Measurements from ENCODE around the gene TRMT1. TPM values are rescaled to one million over a fixed set of nuclear protein-coding genes. Genes with fewer than 3 reads are reported as not detected.
A peak's percentile ranks its signal among the peaks of the same experiment; 100 is the strongest.

Gene TRMT1
- total RNA-seq, 1 experiment from 2014 or later = 106 TPM

DNA sequence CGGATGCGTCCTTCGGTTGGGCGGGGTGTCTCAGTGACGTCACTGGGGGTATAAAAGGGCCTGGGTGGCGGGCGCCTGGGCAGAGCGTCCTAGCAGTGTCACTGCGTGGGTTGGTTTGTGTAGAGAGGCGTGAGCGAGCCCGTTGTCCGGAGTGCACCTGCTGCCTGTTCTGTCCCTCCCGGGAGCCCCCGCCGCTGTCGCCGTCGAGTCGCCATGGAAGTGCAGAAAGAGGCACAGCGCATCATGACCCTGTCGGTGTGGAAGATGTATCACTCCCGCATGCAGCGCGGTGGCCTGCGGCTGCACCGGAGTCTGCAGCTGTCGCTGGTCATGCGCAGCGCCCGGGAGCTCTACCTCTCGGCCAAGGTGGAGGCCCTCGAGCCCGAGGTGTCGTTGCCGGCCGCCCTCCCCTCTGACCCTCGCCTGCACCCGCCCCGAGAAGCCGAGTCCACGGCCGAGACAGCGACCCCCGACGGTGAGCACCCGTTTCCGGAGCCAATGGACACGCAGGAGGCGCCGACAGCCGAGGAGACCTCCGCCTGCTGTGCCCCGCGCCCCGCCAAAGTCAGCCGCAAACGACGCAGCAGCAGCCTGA lies 36.5 kb upstream of the TRMT1 start (continued):
- TF ChIP-seq, protein P1, sequence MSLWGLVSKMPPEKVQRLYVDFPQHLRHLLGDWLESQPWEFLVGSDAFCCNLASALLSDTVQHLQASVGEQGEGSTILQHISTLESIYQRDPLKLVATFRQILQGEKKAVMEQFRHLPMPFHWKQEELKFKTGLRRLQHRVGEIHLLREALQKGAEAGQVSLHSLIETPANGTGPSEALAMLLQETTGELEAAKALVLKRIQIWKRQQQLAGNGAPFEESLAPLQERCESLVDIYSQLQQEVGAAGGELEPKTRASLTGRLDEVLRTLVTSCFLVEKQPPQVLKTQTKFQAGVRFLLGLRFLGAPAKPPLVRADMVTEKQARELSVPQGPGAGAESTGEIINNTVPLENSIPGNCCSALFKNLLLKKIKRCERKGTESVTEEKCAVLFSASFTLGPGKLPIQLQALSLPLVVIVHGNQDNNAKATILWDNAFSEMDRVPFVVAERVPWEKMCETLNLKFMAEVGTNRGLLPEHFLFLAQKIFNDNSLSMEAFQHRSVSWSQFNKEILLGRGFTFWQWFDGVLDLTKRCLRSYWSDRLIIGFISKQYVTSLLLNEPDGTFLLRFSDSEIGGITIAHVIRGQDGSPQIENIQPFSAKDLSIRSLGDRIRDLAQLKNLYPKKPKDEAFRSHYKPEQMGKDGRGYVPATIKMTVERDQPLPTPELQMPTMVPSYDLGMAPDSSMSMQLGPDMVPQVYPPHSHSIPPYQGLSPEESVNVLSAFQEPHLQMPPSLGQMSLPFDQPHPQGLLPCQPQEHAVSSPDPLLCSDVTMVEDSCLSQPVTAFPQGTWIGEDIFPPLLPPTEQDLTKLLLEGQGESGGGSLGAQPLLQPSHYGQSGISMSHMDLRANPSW (CRISPR knock-in tag; conservative IDR thresholded peaks at IDR 0.05; ENCODE audit: low read depth) = no peak
- TF ChIP-seq GTF2I (CRISPR knock-in tag; conservative IDR thresholded peaks at IDR 0.05) (no peak), IRF2 (CRISPR knock-in tag; IDR thresholded peaks at IDR 0.05; ENCODE audit: borderline replicate concordance, low read depth) (0 out of 2 replicates have a peak, but pooled peaks have one; percentile 40), TP53 (CRISPR knock-in tag; IDR thresholded peaks at IDR 0.05) (no peak), ZNF219 (CRISPR knock-in tag; IDR thresholded peaks at IDR 0.05; ENCODE audit: borderline replicate concordance) (peak; percentile 95; the same call in 1 of the 2 replicates), NR3C1 (CRISPR knock-in tag; conservative IDR thresholded peaks at IDR 0.05; ENCODE audit: low read depth) (no peak), FOXK1 (CRISPR knock-in tag; IDR thresholded peaks at IDR 0.05) (peak; percentile 91), NFATC4 (CRISPR knock-in tag; IDR thresholded peaks at IDR 0.05) (peak; percentile 76), ATF1 (CRISPR knock-in tag; IDR thresholded peaks at IDR 0.05) (0 out of 2 replicates have a peak, but pooled peaks have one; percentile 80), ZNF423 (CRISPR knock-in tag; IDR thresholded peaks at IDR 0.05) (no peak), KAT7 (CRISPR knock-in tag; IDR thresholded peaks at IDR 0.05; ENCODE audit: borderline replicate concordance) (no peak; the same call in none of the 2 replicates), GABPB1 (CRISPR knock-in tag; IDR thresholded peaks at IDR 0.05) (no peak), EMX1 (CRISPR knock-in tag; IDR thresholded peaks at IDR 0.05) (0 out of 2 replicates have a peak, but pooled peaks have one; percentile 39), CREM (CRISPR knock-in tag; IDR thresholded peaks at IDR 0.05) (peak; percentile 86)
- TF ChIP-seq, protein P2, sequence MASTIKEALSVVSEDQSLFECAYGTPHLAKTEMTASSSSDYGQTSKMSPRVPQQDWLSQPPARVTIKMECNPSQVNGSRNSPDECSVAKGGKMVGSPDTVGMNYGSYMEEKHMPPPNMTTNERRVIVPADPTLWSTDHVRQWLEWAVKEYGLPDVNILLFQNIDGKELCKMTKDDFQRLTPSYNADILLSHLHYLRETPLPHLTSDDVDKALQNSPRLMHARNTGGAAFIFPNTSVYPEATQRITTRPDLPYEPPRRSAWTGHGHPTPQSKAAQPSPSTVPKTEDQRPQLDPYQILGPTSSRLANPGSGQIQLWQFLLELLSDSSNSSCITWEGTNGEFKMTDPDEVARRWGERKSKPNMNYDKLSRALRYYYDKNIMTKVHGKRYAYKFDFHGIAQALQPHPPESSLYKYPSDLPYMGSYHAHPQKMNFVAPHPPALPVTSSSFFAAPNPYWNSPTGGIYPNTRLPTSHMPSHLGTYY (CRISPR knock-in tag; IDR thresholded peaks at IDR 0.05) = no peak
- TF ChIP-seq, protein P3, sequence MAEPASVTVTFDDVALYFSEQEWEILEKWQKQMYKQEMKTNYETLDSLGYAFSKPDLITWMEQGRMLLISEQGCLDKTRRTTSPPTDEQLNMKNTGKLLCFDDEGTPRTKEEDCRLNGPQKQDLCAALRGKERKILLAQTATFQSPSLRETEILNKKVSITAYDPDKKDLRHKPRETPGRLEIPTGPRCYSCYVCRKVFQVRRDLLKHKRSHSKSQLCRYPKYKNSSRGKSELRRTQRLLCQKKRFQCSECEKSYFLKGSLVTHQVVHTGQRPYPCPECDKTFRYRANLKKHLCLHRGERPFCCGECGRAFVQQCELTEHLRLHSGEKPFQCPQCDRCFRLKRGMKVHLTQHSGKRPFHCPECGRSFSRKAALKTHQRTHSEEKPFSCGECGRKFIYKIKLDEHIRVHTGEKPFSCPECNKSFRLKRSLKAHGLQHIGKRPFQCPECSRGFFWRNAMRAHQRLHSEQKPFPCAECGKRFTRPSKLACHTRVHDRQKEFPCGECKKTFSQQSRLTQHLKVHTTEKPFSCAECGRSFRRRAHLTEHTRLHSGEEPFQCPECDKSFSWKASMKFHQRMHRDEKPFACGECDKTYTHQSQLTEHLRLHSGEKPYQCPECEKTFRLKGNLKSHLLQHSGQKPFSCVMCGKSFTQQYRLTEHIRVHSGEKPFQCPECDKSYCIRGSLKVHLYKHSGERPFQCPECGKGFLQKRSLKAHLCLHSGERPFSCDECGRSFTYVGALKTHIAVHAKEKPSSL (CRISPR knock-in tag; conservative IDR thresholded peaks at IDR 0.05) = no peak
- TF ChIP-seq, protein P4, sequence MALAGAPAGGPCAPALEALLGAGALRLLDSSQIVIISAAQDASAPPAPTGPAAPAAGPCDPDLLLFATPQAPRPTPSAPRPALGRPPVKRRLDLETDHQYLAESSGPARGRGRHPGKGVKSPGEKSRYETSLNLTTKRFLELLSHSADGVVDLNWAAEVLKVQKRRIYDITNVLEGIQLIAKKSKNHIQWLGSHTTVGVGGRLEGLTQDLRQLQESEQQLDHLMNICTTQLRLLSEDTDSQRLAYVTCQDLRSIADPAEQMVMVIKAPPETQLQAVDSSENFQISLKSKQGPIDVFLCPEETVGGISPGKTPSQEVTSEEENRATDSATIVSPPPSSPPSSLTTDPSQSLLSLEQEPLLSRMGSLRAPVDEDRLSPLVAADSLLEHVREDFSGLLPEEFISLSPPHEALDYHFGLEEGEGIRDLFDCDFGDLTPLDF (CRISPR knock-in tag; IDR thresholded peaks at IDR 0.05) = no peak
- TF ChIP-seq, protein P5, sequence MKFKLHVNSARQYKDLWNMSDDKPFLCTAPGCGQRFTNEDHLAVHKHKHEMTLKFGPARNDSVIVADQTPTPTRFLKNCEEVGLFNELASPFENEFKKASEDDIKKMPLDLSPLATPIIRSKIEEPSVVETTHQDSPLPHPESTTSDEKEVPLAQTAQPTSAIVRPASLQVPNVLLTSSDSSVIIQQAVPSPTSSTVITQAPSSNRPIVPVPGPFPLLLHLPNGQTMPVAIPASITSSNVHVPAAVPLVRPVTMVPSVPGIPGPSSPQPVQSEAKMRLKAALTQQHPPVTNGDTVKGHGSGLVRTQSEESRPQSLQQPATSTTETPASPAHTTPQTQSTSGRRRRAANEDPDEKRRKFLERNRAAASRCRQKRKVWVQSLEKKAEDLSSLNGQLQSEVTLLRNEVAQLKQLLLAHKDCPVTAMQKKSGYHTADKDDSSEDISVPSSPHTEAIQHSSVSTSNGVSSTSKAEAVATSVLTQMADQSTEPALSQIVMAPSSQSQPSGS (CRISPR knock-in tag; IDR thresholded peaks at IDR 0.05; ENCODE audit: borderline replicate concordance, low read depth) = peak; percentile 36; the same call in 1 of the 2 replicates
- TF ChIP-seq, protein P6, sequence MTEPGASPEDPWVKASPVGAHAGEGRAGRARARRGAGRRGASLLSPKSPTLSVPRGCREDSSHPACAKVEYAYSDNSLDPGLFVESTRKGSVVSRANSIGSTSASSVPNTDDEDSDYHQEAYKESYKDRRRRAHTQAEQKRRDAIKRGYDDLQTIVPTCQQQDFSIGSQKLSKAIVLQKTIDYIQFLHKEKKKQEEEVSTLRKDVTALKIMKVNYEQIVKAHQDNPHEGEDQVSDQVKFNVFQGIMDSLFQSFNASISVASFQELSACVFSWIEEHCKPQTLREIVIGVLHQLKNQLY (CRISPR knock-in tag; IDR thresholded peaks at IDR 0.05) = peak; percentile 81; the same call in 1 of the 2 replicates
- TF ChIP-seq, protein P7, sequence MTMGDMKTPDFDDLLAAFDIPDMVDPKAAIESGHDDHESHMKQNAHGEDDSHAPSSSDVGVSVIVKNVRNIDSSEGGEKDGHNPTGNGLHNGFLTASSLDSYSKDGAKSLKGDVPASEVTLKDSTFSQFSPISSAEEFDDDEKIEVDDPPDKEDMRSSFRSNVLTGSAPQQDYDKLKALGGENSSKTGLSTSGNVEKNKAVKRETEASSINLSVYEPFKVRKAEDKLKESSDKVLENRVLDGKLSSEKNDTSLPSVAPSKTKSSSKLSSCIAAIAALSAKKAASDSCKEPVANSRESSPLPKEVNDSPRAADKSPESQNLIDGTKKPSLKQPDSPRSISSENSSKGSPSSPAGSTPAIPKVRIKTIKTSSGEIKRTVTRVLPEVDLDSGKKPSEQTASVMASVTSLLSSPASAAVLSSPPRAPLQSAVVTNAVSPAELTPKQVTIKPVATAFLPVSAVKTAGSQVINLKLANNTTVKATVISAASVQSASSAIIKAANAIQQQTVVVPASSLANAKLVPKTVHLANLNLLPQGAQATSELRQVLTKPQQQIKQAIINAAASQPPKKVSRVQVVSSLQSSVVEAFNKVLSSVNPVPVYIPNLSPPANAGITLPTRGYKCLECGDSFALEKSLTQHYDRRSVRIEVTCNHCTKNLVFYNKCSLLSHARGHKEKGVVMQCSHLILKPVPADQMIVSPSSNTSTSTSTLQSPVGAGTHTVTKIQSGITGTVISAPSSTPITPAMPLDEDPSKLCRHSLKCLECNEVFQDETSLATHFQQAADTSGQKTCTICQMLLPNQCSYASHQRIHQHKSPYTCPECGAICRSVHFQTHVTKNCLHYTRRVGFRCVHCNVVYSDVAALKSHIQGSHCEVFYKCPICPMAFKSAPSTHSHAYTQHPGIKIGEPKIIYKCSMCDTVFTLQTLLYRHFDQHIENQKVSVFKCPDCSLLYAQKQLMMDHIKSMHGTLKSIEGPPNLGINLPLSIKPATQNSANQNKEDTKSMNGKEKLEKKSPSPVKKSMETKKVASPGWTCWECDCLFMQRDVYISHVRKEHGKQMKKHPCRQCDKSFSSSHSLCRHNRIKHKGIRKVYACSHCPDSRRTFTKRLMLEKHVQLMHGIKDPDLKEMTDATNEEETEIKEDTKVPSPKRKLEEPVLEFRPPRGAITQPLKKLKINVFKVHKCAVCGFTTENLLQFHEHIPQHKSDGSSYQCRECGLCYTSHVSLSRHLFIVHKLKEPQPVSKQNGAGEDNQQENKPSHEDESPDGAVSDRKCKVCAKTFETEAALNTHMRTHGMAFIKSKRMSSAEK (CRISPR knock-in tag; IDR thresholded peaks at IDR 0.05; ENCODE audit: borderline replicate concordance) = no peak
- TF ChIP-seq, protein P8, sequence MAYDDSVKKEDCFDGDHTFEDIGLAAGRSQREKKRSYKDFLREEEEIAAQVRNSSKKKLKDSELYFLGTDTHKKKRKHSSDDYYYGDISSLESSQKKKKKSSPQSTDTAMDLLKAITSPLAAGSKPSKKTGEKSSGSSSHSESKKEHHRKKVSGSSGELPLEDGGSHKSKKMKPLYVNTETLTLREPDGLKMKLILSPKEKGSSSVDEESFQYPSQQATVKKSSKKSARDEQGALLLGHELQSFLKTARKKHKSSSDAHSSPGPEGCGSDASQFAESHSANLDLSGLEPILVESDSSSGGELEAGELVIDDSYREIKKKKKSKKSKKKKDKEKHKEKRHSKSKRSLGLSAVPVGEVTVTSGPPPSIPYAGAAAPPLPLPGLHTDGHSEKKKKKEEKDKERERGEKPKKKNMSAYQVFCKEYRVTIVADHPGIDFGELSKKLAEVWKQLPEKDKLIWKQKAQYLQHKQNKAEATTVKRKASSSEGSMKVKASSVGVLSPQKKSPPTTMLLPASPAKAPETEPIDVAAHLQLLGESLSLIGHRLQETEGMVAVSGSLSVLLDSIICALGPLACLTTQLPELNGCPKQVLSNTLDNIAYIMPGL (CRISPR knock-in tag; IDR thresholded peaks at IDR 0.05) = peak; percentile 87

Data from WTC11 (cell line).